ENCODE measurements around the gene NRCAM. TPM values are rescaled to one million over a fixed set of nuclear protein-coding genes. Genes with fewer than 3 reads are reported as not detected.
A peak's percentile ranks its signal among the peaks of the same experiment; 100 is the strongest.
"Not testable (repeated sequence)": the region's sequence is repeated elsewhere in the genome, so short reads cannot be mapped to it uniquely, and the experiment has no call there.

The NRCAM gene
- polyA plus RNA-seq, 2 of the 4 experiments (the other 2 are of a cell fraction): 129 to 210 TPM

- Histone ChIP-seq H3K4me2 (no peak overlapping the region), H3K27ac (no peak overlapping the region), H3K4me1 (peaks cover 20% of the 10 kb centered on the region; the same call in 2 of the 3 replicates), H3K9me3 (no peaks in the 10 kb centered on the region), H3K4me3 (no peak overlapping the region)
- POLR2A ChIA-PET: no interaction called here
- FAIRE-seq (no peak), DNase-seq (ENCODE audit: low read depth in 1 of 2, low spot score in 1 of 2) (no peak), ATAC-seq (no peak)
- CTCF ChIA-PET: interaction anchor here (1.8 kb wide), 1 partner anchor 109 kb away, joined by 4 read pairs; no protein-coding TSS in a partner anchor
- TF ChIP-seq ZFP36 (IDR thresholded peaks at IDR 0.05; ENCODE audit: borderline replicate concordance, partially characterized antibody) (no peak), REST (IDR thresholded peaks at IDR 0.05) (no peak), RFX5 (IDR thresholded peaks at IDR 0.05) (no peak), POLR2A (IDR thresholded peaks at IDR 0.05; ENCODE audit: low read length) (no peak), PBX3 (IDR thresholded peaks at IDR 0.05) (no peak), SREBF2 (IDR thresholded peaks at IDR 0.05) (no peak), ATOH8 (CRISPR knock-in tag; IDR thresholded peaks at IDR 0.05; ENCODE audit: low read depth) (no peak), NFE2L2 (conservative IDR thresholded peaks at IDR 0.05; ENCODE audit: low read length) (no peak), RNF2 (IDR thresholded peaks at IDR 0.05; ENCODE audit: borderline replicate concordance, low read depth) (no peak), E2F6 (IDR thresholded peaks at IDR 0.05; ENCODE audit: borderline replicate concordance, low read depth) (no peak)
- WGBS (ENCODE audit: missing lambda C conversion rate): 73% methylated on average over 9 of the region's 9 CpGs
Measured at GRCh38 chr7:108340856-108341411, 115.3 kb downstream of the NRCAM start.

- WGBS (ENCODE audit: missing lambda C conversion rate): 90% methylated on average over 6 of the region's 6 CpGs
- POLR2A ChIA-PET; DNase-seq (ENCODE audit: low read depth in 1 of 2, low spot score in 1 of 2); H3K27ac ChIP-seq; H3K4me2 ChIP-seq; H3K9me3 ChIP-seq; ATAC-seq; FAIRE-seq; H3K4me3 ChIP-seq: not testable (repeated sequence)
- CTCF ChIA-PET: interaction anchor here (1.8 kb wide), 1 partner anchor 108 kb away, joined by 4 read pairs; no protein-coding TSS in a partner anchor
- peaks cover 24% of the 10 kb centered on the region; the same call in 2 of the 3 replicates for H3K4me1 ChIP-seq
Measured at GRCh38 chr7:108340406-108340805, 115.8 kb downstream of the NRCAM start.

- DNase-seq (ENCODE audit: low read depth in 1 of 2, low spot score in 1 of 2) (peak in 1 of 2 experiments; percentile 28), FAIRE-seq (peak; percentile 23), ATAC-seq (peak in 1 of 2 experiments; percentile 61; a peak in 2 of 6 replicates)
- Histone ChIP-seq H3K9me3 (no peaks in the 10 kb centered on the region), H3K4me3 (no peak overlapping the region), H3K27ac (peak overlapping the region in 1 of 2 experiments; percentile 32; a peak in 1 of 6 replicates), H3K4me1 (peaks cover 26% of the 10 kb centered on the region; the same call in 2 of the 3 replicates), H3K4me2 (peak overlapping the region; percentile 24; the same call in 2 of the 3 replicates)
- ChIA-PET CTCF (interaction anchor here (0.6 to 1.3 kb wide), 3 partner anchors 33 to 154 kb away, joined by 3 read pairs; no protein-coding TSS in a partner anchor), POLR2A (no interaction called here)
- TF ChIP-seq EHMT2 (IDR thresholded peaks at IDR 0.05; ENCODE audit: low read depth): no peak
- TF ChIP-seq FOSL2 (IDR thresholded peaks at IDR 0.05): no peak
- TF ChIP-seq FOSL2 (CRISPR knock-in tag; IDR thresholded peaks at IDR 0.05): no peak
- no peak for TF ChIP-seq CBX2 (IDR thresholded peaks at IDR 0.05; ENCODE audit: borderline replicate concordance, low read depth)
- no peak for TF ChIP-seq BHLHE40 (IDR thresholded peaks at IDR 0.05; ENCODE audit: low read depth, low read length)
- no peak for TF ChIP-seq CEBPB (IDR thresholded peaks at IDR 0.05)
- no peak for TF ChIP-seq KDM1A (IDR thresholded peaks at IDR 0.05; ENCODE audit: low read depth)
- TF ChIP-seq HOXB13 (CRISPR knock-in tag; IDR thresholded peaks at IDR 0.05; ENCODE audit: low read depth): no peak
- no peak for TF ChIP-seq RCOR1 (IDR thresholded peaks at IDR 0.05; ENCODE audit: low read depth, low read length)
- TF ChIP-seq FOSB (CRISPR knock-in tag; IDR thresholded peaks at IDR 0.05): no peak
- TF ChIP-seq E2F6 (IDR thresholded peaks at IDR 0.05; ENCODE audit: borderline replicate concordance, low read depth): no peak
- no peak for TF ChIP-seq ZC3H11A (IDR thresholded peaks at IDR 0.05)
- TF ChIP-seq KDM5A (IDR thresholded peaks at IDR 0.05): no peak
- no peak for TF ChIP-seq BCL3 (IDR thresholded peaks at IDR 0.05)
- WGBS (ENCODE audit: missing lambda C conversion rate): 37% methylated on average over 1 of the region's 1 CpG
Measured at GRCh38 chr7:108335269-108335918, 120.8 kb downstream of the NRCAM start.
